ENCODE results near the gene MISP. TPM values are rescaled to one million over a fixed set of nuclear protein-coding genes. Genes with fewer than 3 reads are reported as not detected.
"Not testable (repeated sequence)": the region's sequence is repeated elsewhere in the genome, so short reads cannot be mapped to it uniquely, and the experiment has no call there.

Gene MISP
- total and polyA plus RNA-seq, 2 of the 8 experiments (the other 6 are each of a cell fraction or from before 2014, with no cell fraction given) = 0.43 to 0.45 TPM

- H4K20me1 ChIP-seq (replicated peaks in 1 of 2; ENCODE audit: control insufficient read depth in 1 of 2, insufficient read depth in 2 of 2, low read length in 2 of 2); H2BK15ac ChIP-seq (ENCODE audit: low read length); H3K36me3 ChIP-seq (ENCODE audit: control insufficient read depth in 2 of 4, insufficient read depth in 4 of 4, low read length in 3 of 4); DNase-seq (ENCODE audit: low read depth in 1 of 2, low spot score in 2 of 2); FAIRE-seq; H4K8ac ChIP-seq (ENCODE audit: extremely low read depth, insufficient read depth, low read length); H2AK5ac ChIP-seq (ENCODE audit: low read depth, low read length); H3K23me2 ChIP-seq (ENCODE audit: low read depth, low read length); H2AFZ ChIP-seq (ENCODE audit: low read length); H3K23ac ChIP-seq (ENCODE audit: insufficient read length); H3K27ac ChIP-seq (ENCODE audit: low read depth, low read length); H3K18ac ChIP-seq (ENCODE audit: extremely low read depth, low read length); H4K91ac ChIP-seq (replicated peaks; ENCODE audit: insufficient read length, low read length); H3K9me3 ChIP-seq (ENCODE audit: insufficient read depth in 2 of 2, low read depth in 1 of 2, low read length in 1 of 2); H3K56ac ChIP-seq (replicated peaks; ENCODE audit: insufficient read length, low read depth, low read length); H3K27me3 ChIP-seq (replicated peaks in 1 of 4; ENCODE audit: control insufficient read depth in 3 of 4, extremely low read depth in 1 of 4, insufficient read depth in 3 of 4, low read length in 3 of 4); H3K79me1 ChIP-seq (ENCODE audit: low read depth, low read length); H3K4ac ChIP-seq (replicated peaks; ENCODE audit: insufficient read length, low read depth, low read length); H4K5ac ChIP-seq (ENCODE audit: insufficient read length, low read depth, low read length); H2BK120ac ChIP-seq (replicated peaks; ENCODE audit: low read depth, low read length); H3K14ac ChIP-seq (ENCODE audit: insufficient read length); H2BK20ac ChIP-seq (ENCODE audit: low read length); H3K4me1 ChIP-seq (replicated peaks in 1 of 4; ENCODE audit: control insufficient read depth in 3 of 4, insufficient read depth in 4 of 4, low read length in 3 of 4); H3K79me2 ChIP-seq (ENCODE audit: control insufficient read depth in 1 of 2, insufficient read depth in 2 of 2, low read length in 2 of 2); H3K9ac ChIP-seq (replicated peaks in 1 of 4; ENCODE audit: extremely low read depth in 1 of 4, low read depth in 3 of 4, low read length in 3 of 4): not testable (repeated sequence)
- CTCF ChIA-PET (ENCODE audit: partially characterized antibody) = interaction anchor here (1.1 to 3.7 kb wide), 7 partner anchors 23 to 192 kb away, joined by 3 to 15 read pairs (median 4); partner anchors contain the start of gene FSTL3
- POLR2A ChIA-PET (ENCODE audit: partially characterized antibody) = interaction anchor here (1.2 kb wide), 1 partner anchor 12 kb away, joined by 5 read pairs; no protein-coding TSS in a partner anchor
- peak overlapping the region in 1 of 4 experiments; percentile 45; a peak in 1 of 8 replicates for H3K4me3 ChIP-seq (ENCODE audit: extremely low read depth in 1 of 4, insufficient read depth in 2 of 4, low read depth in 3 of 4, low read length in 4 of 4)
- WGBS, 2 experiments (ENCODE audit: extremely low coverage in 1 of 2, insufficient coverage in 1 of 2, insufficient read length in 1 of 2, insufficient replicate concordance in 2 of 2, low coverage in 1 of 2, low lambda C conversion rate in 2 of 2, missing lambda C conversion rate in 1 of 2) = 91% methylated on average over 4 of the region's 6 CpGs; no CpG with 5 or more reads in 1 of the 2 experiments
- H2BK12ac ChIP-seq (ENCODE audit: low read depth, low read length) = peak overlapping the region; percentile 23; the same call in 1 of the 2 replicates
- H3K4me2 ChIP-seq (ENCODE audit: insufficient read depth in 1 of 2, low read depth in 2 of 2, low read length in 2 of 2) = peak overlapping the region; percentile 1 to 59; a peak in 2 of 4 replicates
- H2BK5ac ChIP-seq (ENCODE audit: low read depth, low read length) = 0 out of 2 replicates have a peak overlapping the region, but pooled peaks have one; percentile 75
Observed at GRCh38 chr19:702847-703246, 48.1 kb upstream of the MISP start.
